GM10847 (cell line): ENCODE results near the gene SPOCK2.

ENCODE experiments used
- POLR2A ChIP-seq: IDR thresholded peaks from 2 replicates; pipeline ENCODE4 v1.6.1; 2011; ENCODE audit not compliant: insufficient read length; ENCODE audit errors: extremely low read depth

Gene SPOCK2

DNA sequence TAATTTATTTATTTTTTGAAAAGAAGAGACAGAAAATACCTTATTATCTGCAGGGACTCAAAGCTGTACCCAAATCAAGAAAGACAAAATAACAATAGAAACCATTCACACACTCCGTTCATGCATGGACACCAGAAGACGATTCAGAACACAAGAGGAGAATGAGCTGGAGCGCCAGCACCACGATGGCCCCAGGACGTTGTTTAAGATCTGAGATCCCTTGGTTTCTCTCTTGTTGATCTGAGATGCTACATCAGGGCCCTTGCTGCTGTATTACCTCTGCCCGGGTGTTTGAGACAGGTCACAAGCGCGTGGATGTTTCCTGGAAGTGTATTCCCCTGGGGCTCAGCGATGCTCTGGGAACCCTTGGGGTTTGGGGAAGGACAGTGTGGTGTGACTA lies 77.3 kb downstream of the SPOCK2 start:
- no peak for TF ChIP-seq POLR2A

- no peak for TF ChIP-seq POLR2A
These were observed 77.9 kb downstream of the SPOCK2 start for GRCh38 chr10:72010234-72010973.

DNA sequence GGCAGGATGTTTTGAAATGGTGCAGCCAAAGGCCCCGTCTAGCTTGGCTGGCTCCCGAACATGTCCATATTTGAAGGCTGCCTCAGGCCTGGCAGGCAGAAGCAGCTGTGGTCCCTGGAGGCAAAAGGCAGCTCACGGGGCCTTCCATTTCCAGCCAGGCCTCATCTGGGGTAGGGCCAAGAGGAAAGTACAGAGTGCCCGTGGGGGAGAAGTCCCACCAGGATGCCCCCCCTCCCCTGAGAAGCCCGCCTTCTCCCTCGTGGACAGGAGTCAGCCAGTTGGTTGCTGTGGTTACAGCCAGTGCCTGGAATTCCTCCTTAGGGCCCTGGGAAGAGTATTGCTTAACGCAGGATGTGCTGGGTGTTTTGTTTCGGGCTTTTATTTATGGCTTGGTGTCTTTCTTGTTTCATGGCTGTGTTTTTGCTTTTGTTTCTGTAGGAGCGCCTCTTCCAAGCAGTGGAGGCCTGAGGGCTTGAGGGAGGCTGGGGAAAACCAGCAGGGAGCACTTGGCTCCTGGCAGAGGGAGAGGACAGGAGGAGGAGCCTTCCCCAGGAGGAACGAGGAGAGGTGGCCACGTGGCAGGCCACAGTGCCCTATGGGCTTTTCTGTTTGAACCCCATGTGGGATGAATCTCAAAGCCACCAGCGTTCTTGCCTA lies 78.8 kb downstream of the SPOCK2 start:
- TF ChIP-seq POLR2A: no peak

DNA sequence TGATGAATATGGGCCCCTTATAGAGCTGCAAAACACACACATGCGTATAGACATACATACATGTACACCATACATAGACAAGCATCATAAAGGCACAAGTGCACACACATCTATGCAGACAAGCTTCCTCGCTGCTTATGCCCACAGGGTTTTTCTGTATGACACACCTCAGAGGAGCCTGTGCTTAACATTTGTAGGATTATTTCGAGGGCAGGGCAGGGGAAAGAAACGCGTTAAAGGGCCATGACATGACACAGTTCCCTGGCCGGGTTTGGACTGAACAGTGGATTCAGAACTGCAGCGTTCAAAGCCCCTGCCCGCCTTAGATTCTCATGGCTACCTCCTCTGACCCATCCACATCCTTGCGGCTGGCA lies 79.3 kb downstream of the SPOCK2 start:
- TF ChIP-seq POLR2A: no peak
